ENCODE measurements around the gene PHLDA1. TPM values are rescaled to one million over a fixed set of nuclear protein-coding genes. Genes with fewer than 3 reads are reported as not detected.

PHLDA1 gene
- total RNA-seq (2014; rRNA removed; shearing (Covaris generic)) = 58.8 and 69.3 TPM in 2 replicates

GRCh38 chr12:76031414-76032042 lies at the start of gene PHLDA1:
PHLDA1 (minus strand) TSS chr12:76031776.
- peak; percentile 99 for DNase-seq (ENCODE audit: low read depth)

- DNase-seq (ENCODE audit: low read depth) = peak; percentile 8
Observed at GRCh38 chr12:76080729-76081415, 49.3 kb upstream of the PHLDA1 start.

GRCh38 chr12:76080017-76080728 lies 48.6 kb upstream of the PHLDA1 start:
- no peak for DNase-seq (ENCODE audit: low read depth)

GRCh38 chr12:76078748-76079147 lies 47.2 kb upstream of the PHLDA1 start:
- DNase-seq (ENCODE audit: low read depth) = no peak

GRCh38 chr12:76075448-76075847 lies 43.9 kb upstream of the PHLDA1 start:
- no peak for DNase-seq (ENCODE audit: low read depth)

GRCh38 chr12:76074701-76075336 lies 43.2 kb upstream of the PHLDA1 start:
- DNase-seq (ENCODE audit: low read depth) = no peak

- DNase-seq (ENCODE audit: low read depth) = no peak
Observed at GRCh38 chr12:76073561-76073960, 42.0 kb upstream of the PHLDA1 start.

- DNase-seq (ENCODE audit: low read depth) = no peak
Observed at GRCh38 chr12:76072568-76072967, 41.0 kb upstream of the PHLDA1 start.

- no peak for DNase-seq (ENCODE audit: low read depth)
Observed at GRCh38 chr12:76069339-76069738, 37.8 kb upstream of the PHLDA1 start.

- no peak for DNase-seq (ENCODE audit: low read depth)
Observed at GRCh38 chr12:76065917-76066316, 34.3 kb upstream of the PHLDA1 start.

GRCh38 chr12:76064904-76065303 lies 33.3 kb upstream of the PHLDA1 start:
- DNase-seq (ENCODE audit: low read depth) = no peak

GRCh38 chr12:76060111-76060510 lies 28.5 kb upstream of the PHLDA1 start:
- no peak for DNase-seq (ENCODE audit: low read depth)

- DNase-seq (ENCODE audit: low read depth) = no peak
Observed at GRCh38 chr12:76057326-76057725, 25.8 kb upstream of the PHLDA1 start.

GRCh38 chr12:76055393-76055792 lies 23.8 kb upstream of the PHLDA1 start:
- no peak for DNase-seq (ENCODE audit: low read depth)

GRCh38 chr12:76049575-76050251 lies 18.1 kb upstream of the PHLDA1 start:
- DNase-seq (ENCODE audit: low read depth) = no peak

GRCh38 chr12:76047742-76048141 lies 16.2 kb upstream of the PHLDA1 start:
- no peak for DNase-seq (ENCODE audit: low read depth)

- DNase-seq (ENCODE audit: low read depth) = no peak
Observed at GRCh38 chr12:76047060-76047459, 15.5 kb upstream of the PHLDA1 start.

GRCh38 chr12:76043377-76043776 lies 11.8 kb upstream of the PHLDA1 start:
- no peak for DNase-seq (ENCODE audit: low read depth)

- no peak for DNase-seq (ENCODE audit: low read depth)
Observed at GRCh38 chr12:76042147-76042546, 10.6 kb upstream of the PHLDA1 start.

- DNase-seq (ENCODE audit: low read depth) = no peak
Observed at GRCh38 chr12:76041406-76041805, 9.8 kb upstream of the PHLDA1 start.

GRCh38 chr12:76040461-76040860 lies 8.9 kb upstream of the PHLDA1 start:
- DNase-seq (ENCODE audit: low read depth) = no peak

GRCh38 chr12:76038176-76038575 lies 6.6 kb upstream of the PHLDA1 start:
- no peak for DNase-seq (ENCODE audit: low read depth)

Measured in Daoy (cell line).